ENCODE measurements around the gene COL1A1.

COL1A1 gene

GRCh38 chr17:50219342-50219741 lies 17.9 kb upstream of the COL1A1 start:
- H3K27me3 Mint-ChIP-seq: no peaks in the 10 kb centered on the region
- peaks cover 3% of the 10 kb centered on the region for H3K36me3 Mint-ChIP-seq
- H3K9me3 Mint-ChIP-seq (ENCODE audit: low read depth): no peaks in the 10 kb centered on the region
- H3K4me1 Mint-ChIP-seq (ENCODE audit: low read depth): peaks cover 4% of the 10 kb centered on the region
- no peak overlapping the region for H3K4me3 Mint-ChIP-seq
- H3K27ac Mint-ChIP-seq: no peak overlapping the region

GRCh38 chr17:50218771-50219315 lies 17.4 kb upstream of the COL1A1 start:
- Mint-ChIP-seq H3K9me3 (ENCODE audit: low read depth) (no peaks in the 10 kb centered on the region), H3K27me3 (no peaks in the 10 kb centered on the region), H3K4me3 (no peak overlapping the region), H3K4me1 (ENCODE audit: low read depth) (peaks cover 4% of the 10 kb centered on the region), H3K27ac (no peak overlapping the region), H3K36me3 (peaks cover 2% of the 10 kb centered on the region)

DNA sequence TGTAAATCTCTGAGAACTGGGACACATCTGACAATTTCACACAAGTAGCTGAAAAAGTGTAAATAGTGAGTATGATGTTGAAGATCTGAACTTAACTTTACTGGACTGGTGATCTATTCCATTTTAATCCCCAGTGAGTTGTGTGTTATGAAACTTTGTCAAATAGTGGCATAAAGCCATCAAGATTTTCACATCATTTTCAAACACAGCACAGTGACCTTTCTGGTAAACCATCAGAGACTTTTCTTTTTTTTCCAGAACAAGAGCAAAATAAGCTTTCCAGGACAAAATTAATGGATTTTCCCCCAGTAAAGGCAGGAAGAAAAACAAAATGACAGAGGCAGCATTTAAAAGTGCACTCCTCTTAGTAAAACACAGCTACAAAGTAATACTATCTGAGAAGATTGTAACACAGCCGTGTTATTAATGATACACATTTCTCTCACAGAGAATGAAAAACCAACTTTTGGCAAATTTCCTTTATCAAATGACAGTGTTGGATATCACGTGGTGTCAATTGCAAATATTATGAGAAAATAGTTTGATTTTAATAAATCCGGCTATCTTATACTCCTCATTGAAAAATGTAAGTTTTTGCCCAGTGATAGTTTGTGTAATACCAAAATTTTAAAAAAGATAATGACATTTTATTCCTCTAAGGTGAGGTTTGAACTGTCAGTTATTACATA lies 16.8 kb upstream of the COL1A1 start:
- Mint-ChIP-seq H3K9me3 (ENCODE audit: low read depth) (no peaks in the 10 kb centered on the region), H3K36me3 (no peaks in the 10 kb centered on the region), H3K27ac (no peak overlapping the region), H3K4me3 (no peak overlapping the region), H3K27me3 (no peaks in the 10 kb centered on the region), H3K4me1 (ENCODE audit: low read depth) (peaks cover 6% of the 10 kb centered on the region)

GRCh38 chr17:50217591-50217990 lies 16.2 kb upstream of the COL1A1 start:
- Mint-ChIP-seq H3K9me3 (ENCODE audit: low read depth) (no peaks in the 10 kb centered on the region), H3K27ac (no peak overlapping the region), H3K4me1 (ENCODE audit: low read depth) (peaks cover 11% of the 10 kb centered on the region), H3K36me3 (no peaks in the 10 kb centered on the region), H3K27me3 (no peaks in the 10 kb centered on the region), H3K4me3 (no peak overlapping the region)

GRCh38 chr17:50214976-50215760 lies 13.7 kb upstream of the COL1A1 start:
- Mint-ChIP-seq H3K4me1 (ENCODE audit: low read depth) (peaks cover 11% of the 10 kb centered on the region), H3K9me3 (ENCODE audit: low read depth) (no peaks in the 10 kb centered on the region), H3K27ac (no peak overlapping the region), H3K27me3 (no peaks in the 10 kb centered on the region), H3K4me3 (no peak overlapping the region), H3K36me3 (no peaks in the 10 kb centered on the region)

DNA sequence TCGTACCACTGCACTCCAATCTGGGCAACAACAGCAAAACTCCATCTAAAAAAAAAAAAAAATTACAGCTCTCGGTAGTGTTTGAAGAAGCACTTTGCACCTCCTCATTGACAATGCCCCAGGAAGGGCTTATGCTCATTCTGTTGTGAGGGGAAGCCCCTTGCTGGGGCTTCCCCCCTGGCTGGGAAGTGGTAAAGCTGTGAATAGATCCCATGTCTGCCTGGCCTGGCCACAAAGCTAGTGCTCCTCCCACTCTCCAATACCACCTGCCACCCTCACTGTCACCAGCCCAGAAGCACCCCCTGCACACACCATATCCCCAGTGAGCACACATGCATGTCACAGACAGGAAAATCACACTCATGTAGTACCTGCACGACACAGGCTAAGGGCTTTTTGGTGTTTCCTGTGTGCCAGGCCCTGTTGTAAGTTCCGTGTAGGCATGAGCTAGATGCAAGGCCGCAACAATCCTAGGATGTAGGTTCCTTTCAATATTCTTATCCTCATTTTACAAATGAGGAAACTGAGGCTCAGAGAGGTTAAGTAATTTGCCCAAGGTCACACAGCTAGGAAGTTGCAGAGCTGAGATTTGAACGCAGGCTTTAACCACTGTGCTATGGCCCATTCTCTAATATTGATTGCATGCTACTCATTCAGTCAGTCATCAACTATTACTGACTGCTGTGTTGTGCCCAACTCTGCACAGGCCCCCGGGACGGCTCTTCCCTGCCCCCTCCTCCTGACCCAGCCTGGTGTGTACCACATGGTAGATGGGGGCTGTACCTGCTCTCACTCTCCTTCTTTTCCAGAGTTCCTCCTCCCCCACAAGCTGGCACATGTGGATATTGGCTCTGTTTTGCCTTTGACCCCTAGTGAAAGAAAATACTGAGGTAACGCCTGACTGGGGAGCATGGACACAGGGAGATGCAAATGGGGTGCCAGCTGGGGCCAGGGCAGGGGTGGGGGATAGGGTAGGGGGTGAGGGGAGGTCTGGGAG lies 11.9 kb upstream of the COL1A1 start:
- Mint-ChIP-seq H3K9me3 (ENCODE audit: low read depth) (no peaks in the 10 kb centered on the region), H3K4me3 (no peak overlapping the region), H3K36me3 (no peaks in the 10 kb centered on the region), H3K27ac (no peak overlapping the region), H3K27me3 (no peaks in the 10 kb centered on the region), H3K4me1 (ENCODE audit: low read depth) (peaks cover 11% of the 10 kb centered on the region)

DNA sequence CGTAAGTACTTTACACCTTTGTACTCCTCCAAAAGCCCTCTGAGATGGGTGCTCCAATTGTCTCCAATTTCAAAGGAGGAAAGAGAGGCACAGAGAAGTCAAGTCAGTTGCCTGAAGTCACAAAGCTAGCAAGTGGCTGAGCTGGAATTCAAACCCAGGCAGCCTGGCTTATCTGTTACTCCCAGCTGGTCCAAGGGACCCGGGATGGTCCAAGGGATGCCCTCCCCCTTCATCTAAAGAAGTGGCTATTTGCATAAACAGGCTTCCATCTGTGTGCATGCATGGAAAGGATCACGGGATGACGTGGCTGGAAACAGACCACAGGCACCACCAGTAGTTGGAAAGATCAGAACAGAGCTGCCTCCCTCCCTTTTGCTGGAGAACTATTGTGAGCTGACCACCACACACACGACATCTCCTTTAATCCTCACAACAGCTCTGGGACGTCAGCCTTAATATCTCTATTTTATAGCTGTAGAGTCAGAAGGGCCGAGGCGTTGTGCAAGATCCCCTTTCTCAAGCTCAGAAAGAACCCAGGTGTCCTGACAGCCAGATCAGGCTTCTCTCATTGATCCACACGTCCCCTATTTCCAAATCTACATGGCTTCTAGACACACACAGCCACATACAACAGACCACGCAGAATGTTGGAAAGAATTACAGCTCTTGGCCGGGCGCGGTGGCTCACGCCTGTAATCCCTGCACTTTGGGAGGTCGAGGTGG lies 10.9 kb upstream of the COL1A1 start:
- H3K27me3 Mint-ChIP-seq: peaks cover 2% of the 10 kb centered on the region

GRCh38 chr17:50211249-50212120 lies 10.1 kb upstream of the COL1A1 start:
- H3K27ac Mint-ChIP-seq: no peak overlapping the region
- H3K27me3 Mint-ChIP-seq: peaks cover 7% of the 10 kb centered on the region
- no peaks in the 10 kb centered on the region for H3K36me3 Mint-ChIP-seq
- peaks cover 17% of the 10 kb centered on the region for H3K4me1 Mint-ChIP-seq (ENCODE audit: low read depth)
- no peaks in the 10 kb centered on the region for H3K9me3 Mint-ChIP-seq (ENCODE audit: low read depth)
- H3K4me3 Mint-ChIP-seq: no peak overlapping the region

More for the DNA sequence above, 10.9 kb upstream of the COL1A1 start:
- Mint-ChIP-seq H3K9me3 (ENCODE audit: low read depth) (no peaks in the 10 kb centered on the region), H3K4me1 (ENCODE audit: low read depth) (peaks cover 13% of the 10 kb centered on the region), H3K27ac (no peak overlapping the region), H3K36me3 (no peaks in the 10 kb centered on the region), H3K4me3 (no peak overlapping the region)

- Mint-ChIP-seq H3K9me3 (ENCODE audit: low read depth) (no peaks in the 10 kb centered on the region), H3K27ac (no peak overlapping the region), H3K4me1 (ENCODE audit: low read depth) (peaks cover 17% of the 10 kb centered on the region), H3K4me3 (no peak overlapping the region), H3K27me3 (peaks cover 11% of the 10 kb centered on the region), H3K36me3 (no peaks in the 10 kb centered on the region)
Observed at GRCh38 chr17:50210240-50211225, 9.1 kb upstream of the COL1A1 start.

DNA sequence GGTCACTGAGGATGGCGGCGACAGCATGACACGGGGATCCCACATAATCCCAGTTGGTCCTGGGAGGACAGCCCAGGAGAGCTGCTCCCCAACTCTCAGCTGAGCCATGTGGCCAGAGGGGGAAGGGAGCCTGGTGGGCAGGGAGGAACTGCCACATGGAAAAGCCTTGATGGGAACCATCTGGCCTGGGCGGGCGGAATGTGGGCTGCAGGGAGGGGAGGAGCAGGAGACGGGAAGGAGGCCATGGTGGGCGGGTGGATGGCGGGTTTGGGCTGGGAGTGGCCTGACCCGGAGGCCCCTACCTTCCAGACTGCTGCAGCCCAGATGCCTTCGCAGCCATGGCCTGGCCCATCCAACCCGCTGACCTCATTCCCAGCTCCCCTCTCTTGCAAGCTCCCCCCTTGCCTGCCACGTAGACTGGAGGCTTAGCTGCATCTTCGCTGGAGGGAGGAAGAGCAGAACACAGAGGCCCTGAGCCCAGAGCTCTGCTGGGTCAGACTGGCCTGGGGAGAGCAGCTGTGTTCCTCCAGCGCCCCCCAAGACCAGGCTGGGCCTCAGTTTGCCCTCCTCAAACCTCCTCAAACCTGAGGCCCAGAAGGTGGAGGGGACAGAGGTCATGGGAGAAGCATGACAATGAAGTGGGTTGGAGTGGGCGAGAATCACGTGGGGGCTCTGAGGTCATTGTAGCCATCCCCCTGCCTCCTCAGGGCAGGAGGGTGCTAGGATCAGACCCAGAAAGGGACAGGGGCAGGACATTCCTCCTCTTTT lies 8.2 kb upstream of the COL1A1 start:
- peaks cover 17% of the 10 kb centered on the region for H3K4me1 Mint-ChIP-seq (ENCODE audit: low read depth)
- H3K27ac Mint-ChIP-seq: no peak overlapping the region
- H3K27me3 Mint-ChIP-seq: peaks cover 13% of the 10 kb centered on the region
- no peaks in the 10 kb centered on the region for H3K36me3 Mint-ChIP-seq
- no peaks in the 10 kb centered on the region for H3K9me3 Mint-ChIP-seq (ENCODE audit: low read depth)
- H3K4me3 Mint-ChIP-seq: no peak overlapping the region

- Mint-ChIP-seq H3K4me3 (no peak overlapping the region), H3K27me3 (peaks cover 13% of the 10 kb centered on the region), H3K4me1 (ENCODE audit: low read depth) (peaks cover 17% of the 10 kb centered on the region), H3K27ac (no peak overlapping the region), H3K36me3 (no peaks in the 10 kb centered on the region), H3K9me3 (ENCODE audit: low read depth) (no peaks in the 10 kb centered on the region)
Observed at GRCh38 chr17:50209133-50209471, 7.7 kb upstream of the COL1A1 start.

DNA sequence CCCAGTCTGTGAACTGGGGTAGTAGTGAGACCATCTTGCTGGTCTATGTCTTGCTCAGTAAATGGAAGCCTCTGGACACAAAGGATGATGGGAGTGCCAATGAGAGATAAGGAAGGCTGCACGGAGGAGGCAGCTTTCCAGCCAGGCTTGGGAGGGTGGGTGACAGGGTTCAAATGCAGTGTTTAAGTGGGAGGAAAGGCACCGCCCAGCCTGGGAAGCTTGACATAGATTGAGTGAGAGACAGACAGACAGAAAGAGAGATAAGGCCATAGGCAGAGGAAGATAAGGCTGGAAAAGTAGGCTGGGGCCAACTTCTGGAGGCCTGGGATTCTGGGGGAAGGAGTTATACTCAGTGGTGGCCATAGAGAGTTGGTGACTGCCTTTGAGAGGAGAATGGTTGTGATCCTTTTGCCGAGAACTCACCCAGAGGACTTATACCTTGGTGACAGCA lies 7.2 kb upstream of the COL1A1 start:
- Mint-ChIP-seq H3K36me3 (no peaks in the 10 kb centered on the region), H3K27ac (no peak overlapping the region), H3K4me3 (no peak overlapping the region), H3K4me1 (ENCODE audit: low read depth) (peaks cover 17% of the 10 kb centered on the region), H3K27me3 (peaks cover 16% of the 10 kb centered on the region), H3K9me3 (ENCODE audit: low read depth) (no peaks in the 10 kb centered on the region)

All from activated naive CD8-positive, alpha-beta T cell (primary cell).